SJSA1 (cell line): ENCODE data around the gene NXPH2. TPM values are rescaled to one million over a fixed set of nuclear protein-coding genes. Genes with fewer than 3 reads are reported as not detected.
"Not testable (repeated sequence)": the region's sequence is repeated elsewhere in the genome, so short reads cannot be mapped to it uniquely, and the experiment has no call there.

Experiments
- DNase-seq, 2 experiments: peaks; one replicate each; pipeline ENCODE4 v3.0.0-alpha.2; 2015 to 2020; ENCODE audit warnings: low spot score in 2 of 2, low read depth in 1 of 2
- H3K27ac ChIP-seq: fragments of 250-450 bp; sonication (Bioruptor Pico); 2 replicates; pipeline ENCODE4 v1.5.1; 2020; ENCODE audit warnings: mild to moderate bottlenecking, moderate library complexity
- H3K27me3 ChIP-seq: fragments of 250-450 bp; sonication (Bioruptor Pico); replicated peaks from 2 replicates; pipeline ENCODE4 v1.5.1; 2020; ENCODE audit warnings: mild to moderate bottlenecking, moderate library complexity
- H3K36me3 ChIP-seq: fragments of 250-450 bp; sonication (Bioruptor Pico); 2 replicates; pipeline ENCODE4 v1.5.1; 2020; ENCODE audit warnings: mild to moderate bottlenecking
- H3K4me1 ChIP-seq: fragments of 250-450 bp; sonication (Bioruptor Pico); replicated peaks from 2 replicates; pipeline ENCODE4 v1.6.1; 2021; ENCODE audit warnings: mild to moderate bottlenecking
- H3K4me3 ChIP-seq: fragments of 250-450 bp; sonication (Bioruptor Pico); 2 replicates; pipeline ENCODE4 v1.5.1; 2020; ENCODE audit warnings: mild to moderate bottlenecking
- H3K9me3 ChIP-seq: fragments of 250-450 bp; sonication (Bioruptor Pico); replicated peaks from 2 replicates; pipeline ENCODE4 v1.5.1; 2020; ENCODE audit warnings: mild to moderate bottlenecking
- total RNA-seq: library from RNA; depleted of rRNA; stranded (reverse); fragments of >200 nt; shearing (Covaris generic); gene quantifications from 2 replicates; pipeline ENCODE4 v1.2.3, GENCODE V29; 2014

Gene NXPH2
- total RNA-seq, 1 experiment from 2014 or later = 6.1 TPM

GRCh38 chr2:138671566-138671965, 108.6 kb downstream of the NXPH2 start:
- no peaks in the 10 kb centered on the region for H3K9me3 ChIP-seq
- H3K27me3 ChIP-seq = no peaks in the 10 kb centered on the region
- no peak overlapping the region for H3K27ac ChIP-seq
- no peak for DNase-seq
- H3K4me1 ChIP-seq = no peaks in the 10 kb centered on the region
- no peaks in the 10 kb centered on the region for H3K36me3 ChIP-seq
- no peak overlapping the region for H3K4me3 ChIP-seq

GRCh38 chr2:138670734-138671133, 109.5 kb downstream of the NXPH2 start:
- Histone ChIP-seq H3K9me3 (no peaks in the 10 kb centered on the region), H3K27me3 (no peaks in the 10 kb centered on the region), H3K4me1 (no peaks in the 10 kb centered on the region), H3K27ac (no peak overlapping the region), H3K4me3 (no peak overlapping the region), H3K36me3 (no peaks in the 10 kb centered on the region)
- DNase-seq = no peak

- Histone ChIP-seq H3K27me3 (no peaks in the 10 kb centered on the region), H3K27ac (no peak overlapping the region), H3K36me3 (no peaks in the 10 kb centered on the region), H3K9me3 (no peaks in the 10 kb centered on the region), H3K4me1 (no peaks in the 10 kb centered on the region), H3K4me3 (no peak overlapping the region)
- no peak for DNase-seq
Measured at GRCh38 chr2:138665937-138666336, 114.3 kb downstream of the NXPH2 start.

- H3K4me1 ChIP-seq = no peaks in the 10 kb centered on the region
Measured at GRCh38 chr2:138658187-138658894, 121.8 kb downstream of the NXPH2 start.

GRCh38 chr2:138654146-138654545, 126.0 kb downstream of the NXPH2 start:
- Histone ChIP-seq H3K36me3 (no peaks in the 10 kb centered on the region), H3K4me3 (no peak overlapping the region), H3K27ac (no peak overlapping the region), H3K4me1 (no peaks in the 10 kb centered on the region), H3K27me3 (no peaks in the 10 kb centered on the region), H3K9me3 (no peaks in the 10 kb centered on the region)
- no peak for DNase-seq

More at GRCh38 chr2:138658187-138658894, 121.8 kb downstream of the NXPH2 start:
- no peaks in the 10 kb centered on the region for H3K36me3 ChIP-seq
- H3K27ac ChIP-seq = no peak overlapping the region
- no peak overlapping the region for H3K4me3 ChIP-seq
- H3K27me3 ChIP-seq = no peaks in the 10 kb centered on the region
- no peaks in the 10 kb centered on the region for H3K9me3 ChIP-seq
- no peak for DNase-seq

GRCh38 chr2:138652378-138652777, 127.8 kb downstream of the NXPH2 start:
- Histone ChIP-seq H3K4me1 (no peaks in the 10 kb centered on the region), H3K4me3 (no peak overlapping the region), H3K36me3 (no peaks in the 10 kb centered on the region), H3K27ac (no peak overlapping the region), H3K27me3 (no peaks in the 10 kb centered on the region), H3K9me3 (no peaks in the 10 kb centered on the region)
- no peak for DNase-seq

- Histone ChIP-seq H3K4me3 (no peak overlapping the region), H3K9me3 (no peaks in the 10 kb centered on the region), H3K36me3 (no peaks in the 10 kb centered on the region), H3K27me3 (no peaks in the 10 kb centered on the region), H3K4me1 (no peaks in the 10 kb centered on the region), H3K27ac (no peak overlapping the region)
- DNase-seq = no peak
Measured at GRCh38 chr2:138649571-138649970, 130.6 kb downstream of the NXPH2 start.

- Histone ChIP-seq H3K4me1 (no peaks in the 10 kb centered on the region), H3K36me3 (no peaks in the 10 kb centered on the region), H3K4me3 (no peak overlapping the region), H3K9me3 (no peaks in the 10 kb centered on the region), H3K27me3 (no peaks in the 10 kb centered on the region), H3K27ac (no peak overlapping the region)
- no peak for DNase-seq
Measured at GRCh38 chr2:138648606-138649005, 131.6 kb downstream of the NXPH2 start.

- H3K9me3 ChIP-seq, H3K4me1 ChIP-seq, H3K36me3 ChIP-seq, H3K4me3 ChIP-seq, DNase-seq, H3K27ac ChIP-seq, H3K27me3 ChIP-seq: not testable (repeated sequence)
Measured at GRCh38 chr2:138644776-138645175, 135.4 kb downstream of the NXPH2 start.

- H3K9me3 ChIP-seq = no peaks in the 10 kb centered on the region
- no peaks in the 10 kb centered on the region; the same call in 1 of the 2 replicates for H3K27me3 ChIP-seq
- H3K4me1 ChIP-seq = no peaks in the 10 kb centered on the region
- DNase-seq = no peak
- H3K36me3 ChIP-seq = no peaks in the 10 kb centered on the region
- H3K27ac ChIP-seq = no peak overlapping the region
- no peak overlapping the region for H3K4me3 ChIP-seq
Measured at GRCh38 chr2:138640921-138641676, 139.1 kb downstream of the NXPH2 start.

GRCh38 chr2:138637686-138638085, 142.5 kb downstream of the NXPH2 start:
- Histone ChIP-seq H3K27me3 (no peaks in the 10 kb centered on the region; the same call in 1 of the 2 replicates), H3K4me3 (no peak overlapping the region), H3K27ac (no peak overlapping the region), H3K36me3 (no peaks in the 10 kb centered on the region), H3K4me1 (no peaks in the 10 kb centered on the region), H3K9me3 (no peaks in the 10 kb centered on the region)
- no peak for DNase-seq

- H3K9me3 ChIP-seq = no peaks in the 10 kb centered on the region
- no peaks in the 10 kb centered on the region; the same call in 1 of the 2 replicates for H3K27me3 ChIP-seq
Measured at GRCh38 chr2:138637061-138637460, 143.1 kb downstream of the NXPH2 start.

GRCh38 chr2:138633049-138633448, 147.1 kb downstream of the NXPH2 start:
- no peaks in the 10 kb centered on the region for H3K36me3 ChIP-seq
- no peaks in the 10 kb centered on the region for H3K27me3 ChIP-seq
- no peak overlapping the region for H3K4me3 ChIP-seq
- no peaks in the 10 kb centered on the region for H3K9me3 ChIP-seq
- H3K4me1 ChIP-seq = no peaks in the 10 kb centered on the region
- H3K27ac ChIP-seq = no peak overlapping the region
- no peak for DNase-seq

More at GRCh38 chr2:138637061-138637460, 143.1 kb downstream of the NXPH2 start:
- no peaks in the 10 kb centered on the region for H3K4me1 ChIP-seq
- DNase-seq = no peak
- H3K27ac ChIP-seq = no peak overlapping the region
- H3K36me3 ChIP-seq = no peaks in the 10 kb centered on the region
- H3K4me3 ChIP-seq = no peak overlapping the region

GRCh38 chr2:138632066-138632620, 148.0 kb downstream of the NXPH2 start:
- Histone ChIP-seq H3K27ac (no peak overlapping the region), H3K36me3 (no peaks in the 10 kb centered on the region), H3K4me1 (no peaks in the 10 kb centered on the region), H3K9me3 (no peaks in the 10 kb centered on the region), H3K4me3 (no peak overlapping the region), H3K27me3 (no peaks in the 10 kb centered on the region)
- no peak for DNase-seq
